HG03457 (cell line): ENCODE data around the gene OR6N2.

Source experiments
- ATAC-seq: cut with Tn5 transposase; IDR thresholded peaks from one replicate; pipeline ENCODE4 v1.9.1; 2021; ENCODE audit warnings: moderate number of reproducible peaks; ENCODE audit not compliant: unreplicated experiment

OR6N2 gene

DNA sequence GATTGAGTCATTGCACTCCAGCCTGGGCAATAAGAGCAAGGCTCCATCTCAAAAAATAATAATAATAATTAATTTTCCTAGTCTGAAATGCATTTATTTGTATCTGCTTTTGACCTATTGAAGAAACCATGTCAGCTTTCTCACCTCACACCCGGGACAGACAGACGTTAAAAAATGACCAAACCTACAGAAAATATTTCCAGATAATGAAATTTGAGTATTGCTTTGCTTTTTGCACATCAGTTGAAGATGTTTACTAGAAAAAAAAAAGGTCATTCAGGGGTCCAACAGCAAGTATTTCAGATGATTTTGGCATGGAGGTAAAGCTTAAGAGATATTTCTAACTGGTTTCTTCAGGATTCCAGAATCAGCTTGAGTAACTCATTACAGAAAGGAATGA, 26.6 kb downstream of the OR6N2 start, which contains the start of gene OR6K6:
OR6K6 (plus strand) TSS at position 301 of the 400 bp plus-strand sequence. CDS start 168 bp downstream, outside the sequence.
- no peak for ATAC-seq

DNA sequence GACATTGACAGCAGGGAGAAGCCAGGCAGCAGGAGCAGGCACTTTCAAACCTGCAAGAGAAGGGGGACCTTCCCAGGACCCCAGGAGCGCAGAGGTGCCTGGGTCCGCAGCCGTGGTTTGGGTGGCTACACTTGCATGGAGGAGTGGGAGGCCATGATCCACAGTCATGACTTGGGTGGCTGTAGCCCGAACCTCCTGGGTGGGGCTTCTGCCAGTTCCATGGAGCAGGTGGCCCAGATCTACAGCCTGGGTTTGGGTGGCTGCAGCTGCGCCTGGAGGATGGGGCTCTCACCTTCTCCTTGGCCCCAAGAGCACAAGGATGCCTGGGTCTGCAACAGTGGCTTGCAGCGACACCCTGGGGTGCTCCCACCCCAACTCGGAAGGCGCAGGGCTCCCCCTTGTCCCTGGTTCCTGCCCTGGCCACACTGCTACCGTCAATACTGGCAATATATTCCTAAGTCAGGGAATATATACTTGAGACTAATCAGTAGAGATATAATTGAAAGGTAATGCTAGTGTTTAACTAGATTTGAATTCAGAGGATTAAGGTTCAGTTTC, 28.8 kb downstream of the OR6N2 start:
- ATAC-seq = no peak

DNA sequence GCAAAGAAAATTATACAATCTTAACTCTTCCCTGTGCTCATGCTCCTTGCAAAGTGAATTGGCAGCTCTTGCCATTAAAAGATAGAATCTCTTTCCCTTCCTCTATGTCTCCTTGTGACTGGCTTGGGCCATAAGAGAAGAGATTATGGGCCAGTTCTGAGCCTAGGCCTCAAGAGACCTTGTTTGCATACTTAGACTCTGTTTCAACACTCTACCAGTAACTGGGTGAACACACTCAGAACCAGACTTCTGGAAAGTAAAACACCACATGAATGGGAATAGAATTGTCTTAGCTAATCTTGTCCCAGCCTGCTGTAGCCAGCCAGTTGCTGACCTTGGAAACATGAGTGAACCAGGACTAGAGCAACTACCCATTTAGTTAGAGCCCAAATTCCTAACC, 45.2 kb downstream of the OR6N2 start:
- ATAC-seq = no peak

DNA sequence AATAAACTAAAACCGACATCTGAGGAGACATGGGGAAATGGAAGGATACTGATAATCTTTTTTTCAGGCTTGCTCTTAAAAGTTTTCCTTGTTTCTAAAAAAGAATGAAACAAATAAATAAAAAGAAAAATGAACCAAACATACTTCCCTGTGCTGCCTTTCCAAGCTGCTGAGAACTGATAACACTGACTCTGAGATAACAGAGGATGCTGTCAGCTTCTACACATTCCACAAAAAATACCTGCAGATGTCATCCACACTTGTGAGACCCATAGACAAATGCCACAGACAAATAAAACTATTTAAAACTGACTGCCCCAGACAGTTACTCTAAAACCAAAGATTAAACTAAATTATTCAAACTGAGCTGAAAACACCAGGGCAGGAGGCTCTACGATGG, 48.5 kb downstream of the OR6N2 start:
- ATAC-seq = no peak

DNA sequence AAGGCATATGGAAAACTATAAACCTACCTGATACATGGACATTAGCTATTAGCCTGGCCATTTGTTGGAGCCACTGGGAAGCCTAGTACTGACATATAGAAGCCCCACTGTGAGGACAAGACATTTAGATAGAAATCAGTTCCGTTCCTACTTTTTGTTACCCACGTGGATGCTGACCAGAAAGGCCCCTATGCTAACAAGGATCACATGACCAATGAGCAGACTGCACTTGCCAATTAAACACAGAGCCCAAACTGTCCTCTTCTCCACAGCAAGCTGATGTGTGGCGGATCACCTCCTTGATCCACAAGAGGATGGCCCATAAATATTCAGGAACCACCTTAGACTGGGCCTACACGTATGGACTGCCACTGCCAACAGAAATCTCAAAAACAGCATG, 49.3 kb downstream of the OR6N2 start:
- ATAC-seq = no peak

DNA sequence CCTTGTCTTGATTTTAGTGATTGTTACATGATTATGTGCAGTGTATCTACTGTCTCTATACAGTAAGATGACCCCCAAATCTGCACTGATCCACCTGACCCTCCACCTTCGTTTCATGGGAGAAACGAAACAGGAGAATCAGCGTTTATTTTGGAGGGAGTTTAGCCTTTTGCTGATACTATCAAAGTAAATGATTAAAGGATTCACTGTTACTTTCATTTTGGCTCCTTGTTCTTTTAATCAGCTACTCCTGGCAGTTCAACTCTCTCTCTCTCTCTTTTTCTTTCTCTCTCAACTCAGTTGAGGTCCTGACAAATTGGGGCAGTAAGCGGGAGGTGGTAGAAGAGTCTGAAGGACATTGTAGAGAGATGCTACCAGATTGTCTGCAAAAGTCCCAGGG, 50.6 kb downstream of the OR6N2 start:
- no peak for ATAC-seq

DNA sequence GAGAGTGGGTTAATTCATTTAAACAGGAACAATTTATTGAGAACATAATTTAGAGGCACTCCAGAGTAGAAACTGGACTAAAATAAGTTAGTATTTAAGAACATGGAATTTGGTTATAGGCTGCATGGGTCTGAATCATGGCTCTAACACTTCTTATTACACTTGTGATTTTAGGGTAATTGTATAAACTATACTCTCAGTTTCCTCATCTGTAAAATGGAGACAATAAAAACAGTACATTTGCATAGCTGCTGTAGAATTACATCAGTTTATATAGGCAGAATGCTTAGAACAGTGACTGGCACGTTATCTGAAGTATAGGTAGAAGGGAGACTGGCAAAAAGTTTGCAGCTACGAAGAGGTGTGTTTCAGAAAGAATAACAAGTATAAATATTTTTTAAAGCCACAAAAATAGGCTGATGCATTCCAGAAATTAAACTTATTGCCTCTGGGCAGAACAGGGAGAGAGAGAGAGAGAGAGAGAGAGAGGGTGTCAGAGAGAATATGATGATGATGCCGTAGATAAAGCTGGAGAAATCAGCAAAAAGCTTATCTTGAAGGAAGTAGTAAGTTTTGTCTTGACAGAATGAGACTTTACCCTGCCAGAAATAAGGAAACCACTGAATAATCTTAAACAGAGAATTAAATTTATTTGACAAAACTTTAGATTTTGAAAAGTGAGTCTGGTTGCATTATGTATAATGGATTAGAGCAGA, 52.3 kb downstream of the OR6N2 start:
- ATAC-seq = no peak

DNA sequence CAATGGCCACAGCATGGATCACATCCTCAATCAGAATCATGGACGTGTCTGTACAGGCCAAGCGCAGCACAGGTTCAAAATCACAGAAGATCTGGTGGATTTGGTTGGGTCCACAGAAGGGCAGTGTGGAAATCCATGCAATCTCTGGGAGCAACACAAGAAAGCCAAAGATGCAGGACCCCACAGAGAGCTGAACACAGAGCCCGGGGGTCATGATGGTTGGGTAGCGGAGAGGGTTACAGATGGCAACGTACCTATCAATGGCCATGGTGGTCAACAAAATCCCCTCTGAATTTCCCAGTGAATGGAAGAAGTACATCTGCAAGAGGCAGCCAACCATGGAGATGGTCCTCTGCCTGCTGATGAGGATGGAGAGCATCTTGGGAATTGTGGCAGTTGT, 56.6 kb downstream of the OR6N2 start:
- ATAC-seq = no peak
